Endodermal cell (in vitro differentiated cells): ENCODE measurements around the gene COL5A2. TPM values are rescaled to one million over a fixed set of nuclear protein-coding genes. Genes with fewer than 3 reads are reported as not detected.

Source experiments
- DNase-seq: peaks from one replicate; pipeline ENCODE4 v3.0.0-alpha.2; 2017
- H3K27ac ChIP-seq: 2 replicates; pipeline ENCODE4 v1.5.1; 2013; ENCODE audit warnings: mild to moderate bottlenecking, low read depth, low read length, moderate library complexity
- H3K27me3 ChIP-seq: 2 replicates; pipeline ENCODE4 v1.6.1; 2013; ENCODE audit warnings: mild to moderate bottlenecking, low read length, moderate library complexity; ENCODE audit not compliant: insufficient read depth, control insufficient read depth, poor library complexity, severe bottlenecking
- H3K36me3 ChIP-seq: 2 replicates; pipeline ENCODE4 v1.7.0; 2013; ENCODE audit warnings: mild to moderate bottlenecking, low read length, moderate library complexity; ENCODE audit not compliant: control insufficient read depth, insufficient read depth
- H3K4me1 ChIP-seq: one replicate; pipeline ENCODE4 v1.7.0; 2013; ENCODE audit warnings: low read length; ENCODE audit not compliant: control insufficient read depth, insufficient read depth
- H3K4me3 ChIP-seq: 2 replicates; pipeline ENCODE4 v1.5.1; 2013; ENCODE audit warnings: mild to moderate bottlenecking, low read length, moderate library complexity
- H3K9ac ChIP-seq: 2 replicates; pipeline ENCODE4 v1.6.1; 2013; ENCODE audit warnings: mild to moderate bottlenecking, low read length, moderate library complexity; ENCODE audit not compliant: poor library complexity, severe bottlenecking; ENCODE audit errors: extremely low read depth
- H3K9me3 ChIP-seq: 2 replicates; pipeline ENCODE4 v1.6.1; 2013; ENCODE audit warnings: mild to moderate bottlenecking, low read length, moderate library complexity; ENCODE audit not compliant: control insufficient read depth
- H3K27ac Mint-ChIP-seq: 2 replicates; pipeline ENCODE4 v1.8.0; 2020; ENCODE audit warnings: mixed read lengths
- H3K27me3 Mint-ChIP-seq: 2 replicates; pipeline ENCODE4 v1.8.0; 2021; ENCODE audit warnings: mild to moderate bottlenecking, mixed read lengths; ENCODE audit not compliant: insufficient read depth
- H3K36me3 Mint-ChIP-seq: 2 replicates; pipeline ENCODE4 v1.8.0; 2020; ENCODE audit warnings: low read depth, mixed read lengths
- H3K4me1 Mint-ChIP-seq: 2 replicates; pipeline ENCODE4 v1.8.0; 2020; ENCODE audit warnings: mixed read lengths
- H3K4me3 Mint-ChIP-seq: 2 replicates; pipeline ENCODE4 v1.8.0; 2020; ENCODE audit warnings: mild to moderate bottlenecking, moderate library complexity, mixed read lengths
- H3K9me3 Mint-ChIP-seq: 2 replicates; pipeline ENCODE4 v1.8.0; 2020; ENCODE audit warnings: mild to moderate bottlenecking, mixed read lengths
- CTCF ChIP-seq: fragments of 200-600 bp; sonication (generic); conservative IDR thresholded peaks from 2 replicates; pipeline ENCODE4 v1.5.0; 2021; ENCODE audit warnings: antibody characterized with exemption, mild to moderate bottlenecking
- WGBS, 2 experiments: methylation state at CpG; one replicate each; pipeline versions ENCODE4 v1.1.5 to v1.1.7; 2013; ENCODE audit warnings: missing lambda C conversion rate in 2 of 2, mixed read lengths in 1 of 2; ENCODE audit not compliant: insufficient coverage in 1 of 2, insufficient read length in 1 of 2; 5-methylcytosine and 5-hydroxymethylcytosine counted together
- total RNA-seq, 2 donors: library from RNA; stranded (reverse); fragmentation: NEBNext Ultra II Directional in 1 of 2; extraction: Animal tissue kit (Norgen Biotek cat#: 25700) in 1 of 2; gene quantifications; 2 replicates in 1 of 2; 3 replicates in 1 of 2; pipeline ENCODE4 v1.2.1, GENCODE V29; 2021

The COL5A2 gene
- total RNA-seq, 2 donors from 2014 or later, result 117 to 153 TPM

GRCh38 chr2:189118386-189118785, 61.2 kb downstream of the COL5A2 start:
- H3K9me3 ChIP-seq, result no peaks in the 10 kb centered on the region
- H3K9ac ChIP-seq, result no peak overlapping the region
- DNase-seq, result no peak
- Mint-ChIP-seq H3K36me3 (peaks cover 1% of the 10 kb centered on the region), H3K4me1 (peaks cover 16% of the 10 kb centered on the region), H3K9me3 (no peaks in the 10 kb centered on the region), H3K27ac (no peak overlapping the region), H3K4me3 (no peak overlapping the region), H3K27me3 (no peaks in the 10 kb centered on the region)
- no peaks in the 10 kb centered on the region for H3K27me3 ChIP-seq
- H3K4me1 ChIP-seq, result no peaks in the 10 kb centered on the region
- H3K36me3 ChIP-seq, result peaks cover 7% of the 10 kb centered on the region
- TF ChIP-seq CTCF, result no peak
- no peak overlapping the region for H3K27ac ChIP-seq
- no peak overlapping the region for H3K4me3 ChIP-seq

- no peak overlapping the region for H3K4me3 Mint-ChIP-seq
- Histone ChIP-seq H3K9ac (no peak overlapping the region), H3K27me3 (no peaks in the 10 kb centered on the region), H3K4me3 (no peak overlapping the region), H3K36me3 (peaks cover 7% of the 10 kb centered on the region), H3K4me1 (no peaks in the 10 kb centered on the region), H3K27ac (no peak overlapping the region), H3K9me3 (no peaks in the 10 kb centered on the region)
- H3K9me3 Mint-ChIP-seq, result no peaks in the 10 kb centered on the region
- WGBS, 2 experiments, result 93 to 100% methylated on average over 1 of the region's 1 CpG
- no peak for DNase-seq
- no peaks in the 10 kb centered on the region for H3K27me3 Mint-ChIP-seq
- no peaks in the 10 kb centered on the region for H3K36me3 Mint-ChIP-seq
- no peak overlapping the region for H3K27ac Mint-ChIP-seq
- TF ChIP-seq CTCF, result no peak
- H3K4me1 Mint-ChIP-seq, result peaks cover 16% of the 10 kb centered on the region
These were observed 62.6 kb downstream of the COL5A2 start for GRCh38 chr2:189116979-189117378.

- no peaks in the 10 kb centered on the region for H3K27me3 ChIP-seq
- Mint-ChIP-seq H3K4me3 (no peak overlapping the region), H3K27me3 (no peaks in the 10 kb centered on the region), H3K27ac (peak overlapping the region; percentile 75), H3K36me3 (no peaks in the 10 kb centered on the region), H3K9me3 (no peaks in the 10 kb centered on the region), H3K4me1 (peaks cover 16% of the 10 kb centered on the region)
- no peak overlapping the region for H3K9ac ChIP-seq
- DNase-seq, result no peak
- no peaks in the 10 kb centered on the region for H3K9me3 ChIP-seq
- WGBS, 2 experiments, result 83 to 93% methylated on average over 2 to 4 of the region's 4 CpGs
- no peak overlapping the region for H3K4me3 ChIP-seq
- no peaks in the 10 kb centered on the region for H3K4me1 ChIP-seq
- TF ChIP-seq CTCF, result no peak
- H3K36me3 ChIP-seq, result peaks cover 7% of the 10 kb centered on the region
- H3K27ac ChIP-seq, result no peak overlapping the region
These were observed 63.5 kb downstream of the COL5A2 start for GRCh38 chr2:189116087-189116486.
